Neutrophil (primary cell): Measurements from ENCODE around the gene CD9.

Experiments
- H3K27ac ChIP-seq: fragments of 200-600 bp; sonication (generic); 2 replicates; pipeline ENCODE4 v1.5.1; 2016; ENCODE audit warnings: mild to moderate bottlenecking, moderate library complexity
- H3K27me3 ChIP-seq: fragments of 200-600 bp; sonication (generic); 2 replicates; pipeline ENCODE4 v1.6.0; 2016; ENCODE audit warnings: mild to moderate bottlenecking
- H3K36me3 ChIP-seq: fragments of 200-600 bp; sonication (generic); 2 replicates; pipeline ENCODE4 v1.5.1; 2017
- H3K4me1 ChIP-seq, 2 experiments: fragments of 200-600 bp in 1 of 2; sonication (generic) in 1 of 2; 1 replicate in 1 of 2; 2 replicates in 1 of 2; pipeline versions ENCODE4 v1.5.1 to v1.6.1; 2013 to 2016; ENCODE audit warnings: low read depth in 1 of 2, low read length in 1 of 2, mild to moderate bottlenecking in 1 of 2, moderate library complexity in 1 of 2; ENCODE audit not compliant: control insufficient read depth in 1 of 2, insufficient read depth in 1 of 2
- H3K4me3 ChIP-seq, 2 experiments: fragments of 200-600 bp in 1 of 2; sonication (generic) in 1 of 2; 1 replicate in 1 of 2; 2 replicates in 1 of 2; pipeline ENCODE4 v1.5.1; 2013 to 2016; ENCODE audit warnings: low read depth in 1 of 2, low read length in 1 of 2, mild to moderate bottlenecking in 1 of 2, moderate library complexity in 1 of 2
- H3K9me3 ChIP-seq: fragments of 200-600 bp; sonication (generic); 2 replicates; pipeline ENCODE4 v1.5.1; 2016
- CTCF ChIP-seq: fragments of 200-600 bp; sonication (generic); IDR thresholded peaks from 2 replicates; pipeline ENCODE4 v1.5.1; 2016; ENCODE audit warnings: antibody characterized with exemption

The CD9 gene

GRCh38 chr12:6202846-6203245 lies 2.6 kb downstream of the CD9 start:
- Histone ChIP-seq H3K9me3 (no peaks in the 10 kb centered on the region), H3K27ac (no peak overlapping the region), H3K4me3 (no peak overlapping the region), H3K4me1 (peaks cover 14 to 16% of the 10 kb centered on the region in 2 experiments), H3K27me3 (peaks cover 60% of the 10 kb centered on the region), H3K36me3 (no peaks in the 10 kb centered on the region)
- TF ChIP-seq CTCF: no peak

DNA sequence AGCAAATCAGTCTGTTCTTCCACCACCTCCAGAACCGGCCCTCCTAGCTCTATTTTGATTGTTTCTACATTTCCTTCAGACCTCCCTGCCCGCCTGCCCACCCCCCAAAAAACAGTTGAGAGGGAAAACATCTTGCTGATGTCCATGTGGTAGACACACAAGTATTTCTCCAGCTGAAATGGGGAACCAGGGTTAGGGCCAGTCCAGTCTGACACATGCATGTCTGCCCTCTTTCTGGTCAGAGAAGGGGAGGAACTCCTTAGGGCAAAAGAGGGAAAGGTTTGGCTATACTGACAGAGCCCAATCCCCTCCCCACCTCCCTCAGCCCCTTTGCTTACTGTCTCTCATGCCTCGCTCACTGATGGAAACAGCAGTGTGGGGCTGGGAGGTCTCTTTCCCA lies 3.4 kb downstream of the CD9 start:
- no peak overlapping the region for H3K27ac ChIP-seq
- H3K4me3 ChIP-seq: no peak overlapping the region
- H3K4me1 ChIP-seq: peaks cover 14 to 16% of the 10 kb centered on the region in 2 experiments
- H3K36me3 ChIP-seq: no peaks in the 10 kb centered on the region
- no peak for TF ChIP-seq CTCF
- H3K27me3 ChIP-seq: peaks cover 53% of the 10 kb centered on the region
- no peaks in the 10 kb centered on the region for H3K9me3 ChIP-seq

GRCh38 chr12:6204533-6205143 lies 4.4 kb downstream of the CD9 start:
- H3K9me3 ChIP-seq: no peaks in the 10 kb centered on the region
- TF ChIP-seq CTCF: no peak
- H3K4me3 ChIP-seq: no peak overlapping the region
- no peaks in the 10 kb centered on the region for H3K36me3 ChIP-seq
- no peak overlapping the region for H3K27ac ChIP-seq
- peaks cover 13 to 15% of the 10 kb centered on the region in 2 experiments for H3K4me1 ChIP-seq
- H3K27me3 ChIP-seq: peaks cover 42% of the 10 kb centered on the region

DNA sequence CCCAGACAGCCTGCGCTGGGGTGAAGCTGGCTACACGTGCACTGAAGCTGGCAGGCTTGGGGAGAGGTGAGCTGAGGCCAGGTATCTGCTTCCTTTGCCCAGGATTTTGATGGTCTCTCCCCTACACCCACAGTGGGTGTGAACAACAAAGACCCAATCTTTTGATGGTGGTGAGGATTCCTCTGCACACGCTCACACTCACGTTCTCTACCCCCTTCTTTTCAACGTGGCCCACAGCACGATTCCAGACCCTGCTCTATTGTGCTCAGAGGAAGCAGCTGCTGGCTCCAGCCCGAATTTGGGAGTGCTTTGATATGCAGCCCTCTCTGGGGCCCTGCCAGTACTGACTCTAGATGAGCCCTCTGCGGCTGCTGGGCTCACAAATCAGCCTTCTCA lies 4.9 kb downstream of the CD9 start:
- Histone ChIP-seq H3K27ac (no peak overlapping the region), H3K36me3 (no peaks in the 10 kb centered on the region), H3K4me3 (no peak overlapping the region), H3K4me1 (peaks cover 9 to 12% of the 10 kb centered on the region in 2 experiments), H3K27me3 (peaks cover 37% of the 10 kb centered on the region), H3K9me3 (no peaks in the 10 kb centered on the region)
- TF ChIP-seq CTCF: no peak

DNA sequence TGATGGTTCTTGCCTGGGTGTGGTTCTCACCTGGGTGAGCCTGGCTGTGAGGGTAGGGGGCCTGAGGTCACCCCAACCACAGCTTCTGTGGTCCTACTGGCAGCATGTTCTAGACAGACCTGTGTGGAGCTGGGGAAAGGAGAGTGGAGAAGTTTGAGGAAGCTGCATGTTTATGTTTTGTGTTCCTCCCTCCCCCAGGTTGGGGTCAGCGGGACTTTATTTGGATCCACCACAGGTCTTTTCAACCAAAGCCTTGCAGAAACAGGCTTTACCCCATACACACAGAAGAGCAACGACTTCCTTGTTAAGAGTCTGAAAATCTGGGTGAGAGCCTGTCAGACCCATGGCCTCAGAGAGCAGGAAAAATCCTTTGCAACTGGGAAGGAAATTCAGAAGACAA lies 5.6 kb downstream of the CD9 start:
- peaks cover 4 to 6% of the 10 kb centered on the region in 2 experiments for H3K4me1 ChIP-seq
- no peak overlapping the region for H3K27ac ChIP-seq
- H3K4me3 ChIP-seq: no peak overlapping the region
- H3K9me3 ChIP-seq: no peaks in the 10 kb centered on the region
- no peak for TF ChIP-seq CTCF
- H3K27me3 ChIP-seq: peaks cover 31% of the 10 kb centered on the region
- H3K36me3 ChIP-seq: no peaks in the 10 kb centered on the region
